CD1c-positive myeloid dendritic cell (primary cell): ENCODE measurements around the gene CGRRF1.
A peak's percentile ranks its signal among the peaks of the same experiment; 100 is the strongest.

Experiments used
- DNase-seq: peaks from one replicate; pipeline ENCODE4 v3.0.0-alpha.2; 2016; ENCODE audit errors: extremely low spot score

CGRRF1 gene

DNA sequence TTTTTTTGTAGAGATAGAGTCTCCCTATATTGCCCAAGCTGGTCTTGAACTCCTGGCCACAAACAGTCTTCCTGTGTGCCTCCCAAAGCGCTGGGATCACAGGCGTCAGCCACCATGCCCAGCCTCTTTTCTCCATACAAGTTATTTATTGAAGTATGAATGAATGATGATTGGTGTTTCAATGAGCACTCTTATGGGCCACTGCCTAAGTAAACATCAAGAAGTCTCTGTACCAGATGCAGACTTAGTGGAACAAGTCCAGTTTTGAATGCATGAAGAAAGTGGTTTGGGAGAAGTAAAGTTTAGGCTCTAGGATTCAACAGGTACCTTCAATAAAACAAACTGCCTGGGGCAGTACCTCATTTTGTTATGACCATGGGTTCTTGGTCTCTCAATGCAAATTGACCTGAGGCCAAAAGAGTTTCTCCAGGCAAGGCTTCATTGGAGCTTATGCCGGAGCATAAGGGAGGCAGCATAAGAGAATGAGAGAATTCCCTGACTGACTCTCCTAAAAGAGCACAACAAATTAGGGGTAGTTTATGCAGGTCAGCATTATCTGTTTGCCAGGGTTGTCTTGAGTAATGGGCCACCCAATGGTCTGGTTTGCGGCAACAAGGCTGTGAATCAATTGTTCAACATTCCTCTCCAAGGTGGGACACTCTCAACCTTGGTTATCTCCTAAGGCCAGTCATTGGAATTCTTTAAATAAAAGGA lies 19.8 kb upstream of the CGRRF1 start:
- no peak for DNase-seq

DNA sequence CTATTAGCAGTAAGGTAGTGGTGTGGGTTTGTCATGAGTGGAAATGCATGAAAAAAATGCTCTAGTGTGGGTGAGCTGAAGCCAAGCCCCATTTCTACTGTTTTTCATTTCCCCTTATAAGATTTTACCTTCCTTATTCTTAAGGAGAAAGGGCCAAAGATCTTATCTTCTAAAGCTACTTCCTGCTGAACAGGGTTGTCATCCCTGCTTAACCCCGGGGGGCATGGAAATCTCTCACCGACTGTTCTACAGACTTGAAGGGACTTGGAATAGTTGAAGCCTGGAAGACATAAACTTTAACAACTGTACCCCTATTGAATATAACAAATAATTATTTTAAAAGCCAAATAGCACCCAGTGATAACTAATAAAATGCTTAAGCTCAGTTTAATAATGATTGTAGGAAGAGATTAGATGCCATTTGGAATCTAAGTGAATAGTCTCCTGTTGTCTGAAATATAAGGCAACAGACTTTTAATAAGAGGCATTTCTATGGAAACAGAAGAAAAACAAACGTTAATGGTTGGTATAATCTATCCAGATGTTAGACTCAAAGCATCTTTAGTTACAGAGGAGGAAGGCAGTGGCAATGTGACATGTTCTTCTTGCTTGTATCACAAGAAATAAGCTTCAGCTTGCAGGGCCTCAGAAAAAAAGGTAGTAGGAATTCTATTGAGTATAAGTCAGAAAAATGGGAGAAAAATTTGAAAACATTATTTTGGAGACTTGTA lies 19.1 kb upstream of the CGRRF1 start:
- DNase-seq = peak; percentile 61

DNA sequence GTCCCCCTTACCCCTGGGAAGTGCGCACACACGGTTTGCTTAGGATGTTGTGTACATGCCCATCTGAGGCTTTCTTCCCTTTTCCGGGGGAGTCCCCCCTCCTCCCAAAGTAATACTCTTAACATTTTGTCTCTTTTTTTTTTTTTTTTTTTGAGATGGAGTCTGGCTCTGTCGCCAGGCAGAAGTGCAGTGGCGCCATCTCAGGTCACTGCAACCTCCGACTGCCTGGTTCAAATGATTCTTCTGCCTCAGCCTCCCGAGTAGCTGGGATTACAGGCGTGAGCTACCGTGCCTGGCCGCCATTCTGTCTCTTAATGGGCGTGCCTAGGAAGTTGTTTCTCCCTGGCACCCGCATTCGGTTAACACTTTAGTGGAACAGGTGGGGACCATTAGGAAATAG lies 16.4 kb upstream of the CGRRF1 start:
- DNase-seq = no peak

DNA sequence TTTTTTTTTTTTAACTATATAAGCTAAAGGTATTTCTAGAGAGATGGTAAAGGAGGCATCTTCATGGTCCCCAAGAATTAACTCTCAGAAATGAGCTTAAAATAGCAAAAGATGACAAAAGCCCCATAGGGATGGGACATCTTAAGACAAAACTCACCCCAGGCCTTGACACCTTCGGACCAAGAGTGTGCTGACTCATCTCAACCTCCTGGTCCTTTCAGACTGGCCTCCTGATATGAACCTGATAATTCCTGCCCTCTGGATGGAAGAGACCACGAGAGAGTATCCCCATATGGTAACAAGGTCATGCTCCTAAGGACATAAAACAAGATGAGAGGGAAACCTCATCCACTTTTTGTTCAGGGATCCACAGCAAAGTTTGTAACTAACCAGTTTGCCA lies 12.5 kb upstream of the CGRRF1 start:
- DNase-seq = no peak

DNA sequence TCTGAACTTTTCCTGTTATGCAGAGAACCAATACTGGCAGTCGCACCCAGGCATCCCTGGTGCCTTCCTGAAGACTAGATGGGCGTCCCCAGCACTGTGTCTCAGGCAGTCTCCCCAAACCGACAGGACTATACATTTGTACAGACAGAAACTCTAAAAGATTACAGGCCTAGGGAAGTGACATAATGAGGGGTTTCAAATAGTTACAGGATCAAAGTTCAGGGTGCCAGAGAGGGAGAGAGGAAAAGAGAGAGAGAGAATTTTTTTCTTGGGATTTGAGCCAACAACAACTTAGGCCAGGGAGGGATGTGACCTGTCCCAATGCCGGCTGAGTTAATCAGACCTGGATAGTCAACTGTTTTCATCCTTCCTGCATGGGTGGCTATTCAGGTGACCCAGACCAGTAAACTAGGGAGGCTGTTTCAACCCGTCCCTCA lies 11.6 kb upstream of the CGRRF1 start:
- DNase-seq = no peak

DNA sequence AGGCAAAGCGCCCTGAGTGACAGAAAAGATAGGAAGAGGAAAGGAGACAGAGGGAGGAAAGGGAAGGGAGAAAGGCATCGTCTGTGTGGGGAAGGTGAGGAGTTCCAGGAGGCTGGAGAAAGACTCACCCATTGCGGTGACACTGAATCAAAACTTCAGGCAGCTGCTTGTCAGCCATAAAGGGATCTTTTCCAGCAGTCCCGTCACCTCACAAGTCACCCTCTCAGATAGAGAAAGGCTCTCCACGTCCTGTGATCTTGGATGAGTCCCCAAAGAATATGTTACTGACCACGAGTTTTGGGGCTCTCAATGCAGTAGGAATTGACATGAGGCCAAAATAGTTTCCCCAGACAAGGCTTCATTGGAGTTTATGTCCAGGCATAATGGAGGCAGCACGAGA lies 11.1 kb upstream of the CGRRF1 start:
- no peak for DNase-seq

DNA sequence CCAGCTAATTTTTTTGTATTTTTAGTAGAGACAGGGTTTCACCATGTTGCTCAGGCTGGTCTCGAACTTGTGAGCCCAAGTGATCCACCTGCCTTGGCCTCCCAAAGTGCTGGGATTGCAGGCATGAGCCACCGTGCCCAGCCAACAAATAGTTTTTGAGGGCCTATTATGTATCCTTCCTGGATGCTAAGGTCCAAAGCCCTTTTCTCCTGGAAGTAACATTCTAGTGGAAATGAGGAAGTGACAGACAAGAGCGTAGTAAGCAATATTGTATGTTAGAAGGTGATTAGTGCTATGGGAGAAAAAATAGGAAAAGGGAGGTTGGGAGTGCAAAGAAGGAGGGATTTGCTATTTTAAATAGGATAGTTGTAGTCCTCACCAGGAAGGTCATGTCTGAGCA lies 9.0 kb upstream of the CGRRF1 start:
- DNase-seq = no peak

DNA sequence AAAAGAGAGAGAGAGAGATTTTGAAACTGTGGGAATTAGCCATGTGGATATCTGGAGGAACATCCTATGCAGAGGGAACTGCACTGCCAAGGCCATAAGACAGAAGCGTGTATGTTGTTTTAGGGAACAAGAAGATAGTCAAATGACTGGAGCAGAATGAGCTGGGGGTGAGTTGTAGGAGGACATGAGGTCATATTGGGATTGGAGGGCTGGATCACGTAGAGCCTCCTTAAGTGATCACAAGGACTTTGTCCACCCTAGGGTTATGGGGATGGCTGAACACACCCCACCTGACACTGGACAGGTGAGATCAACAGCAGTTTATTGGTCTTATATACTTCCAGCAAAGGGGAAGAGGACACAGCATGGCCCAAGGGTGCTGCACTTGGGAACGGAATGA lies 8.2 kb upstream of the CGRRF1 start:
- DNase-seq = peak; percentile 83

DNA sequence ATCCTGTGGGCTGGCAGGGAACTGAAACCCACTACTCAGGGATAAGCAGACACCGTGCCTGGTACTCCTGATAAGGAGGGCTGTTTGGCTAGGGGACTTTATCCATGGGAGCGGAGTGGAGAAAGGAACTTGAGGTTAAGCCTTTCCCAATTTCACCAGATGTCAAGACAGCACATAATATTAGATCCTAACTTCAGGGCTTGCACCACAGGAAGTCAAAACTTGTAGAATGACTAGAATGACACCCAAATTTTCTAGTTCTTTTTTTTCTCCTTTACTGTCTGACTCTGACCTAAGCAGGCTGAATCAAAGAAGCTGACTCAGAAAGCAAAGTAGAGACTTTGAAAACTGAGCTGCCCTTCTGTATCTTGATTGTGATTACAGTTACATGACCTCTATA lies 7.1 kb upstream of the CGRRF1 start:
- DNase-seq = peak; percentile 90

DNA sequence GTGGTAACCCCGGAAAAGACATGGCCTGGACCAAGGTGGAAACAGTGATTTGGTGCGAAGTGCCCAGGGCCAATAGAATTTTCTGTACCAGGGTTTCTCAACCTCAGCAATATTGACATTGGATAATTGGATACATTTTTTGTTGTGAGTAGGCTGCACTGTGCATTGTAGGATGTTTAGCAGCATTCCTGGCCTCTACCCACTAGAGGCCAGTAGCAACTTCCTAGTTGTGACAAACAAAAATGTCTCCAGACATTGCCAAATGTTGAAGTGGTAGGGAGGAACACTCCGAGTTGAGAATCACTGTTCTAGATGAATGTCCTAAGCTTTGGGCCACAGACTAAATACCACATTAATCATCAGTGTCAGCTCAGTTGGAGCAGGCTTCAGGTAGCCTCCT lies 6.2 kb upstream of the CGRRF1 start:
- peak; percentile 68 for DNase-seq

DNA sequence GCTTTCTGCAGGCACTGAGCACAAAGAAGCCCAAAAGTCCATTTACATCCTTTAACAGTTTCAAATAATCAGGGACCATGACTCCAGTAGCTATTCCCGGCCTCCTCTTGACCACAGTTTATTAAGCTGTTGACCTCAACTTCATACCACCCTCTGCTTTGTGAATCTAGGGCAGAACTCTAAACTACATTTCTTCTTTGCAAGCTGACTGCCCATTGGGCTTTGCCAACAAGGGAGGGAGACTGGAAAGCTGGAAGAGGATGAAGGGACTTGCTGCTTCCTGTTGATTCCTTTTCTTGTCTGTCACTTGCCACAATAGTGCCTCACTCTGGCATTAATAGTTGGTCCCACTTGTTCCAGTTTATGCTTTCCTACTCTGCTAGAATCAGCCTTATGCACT lies 2.7 kb downstream of the CGRRF1 start:
- DNase-seq = no peak

DNA sequence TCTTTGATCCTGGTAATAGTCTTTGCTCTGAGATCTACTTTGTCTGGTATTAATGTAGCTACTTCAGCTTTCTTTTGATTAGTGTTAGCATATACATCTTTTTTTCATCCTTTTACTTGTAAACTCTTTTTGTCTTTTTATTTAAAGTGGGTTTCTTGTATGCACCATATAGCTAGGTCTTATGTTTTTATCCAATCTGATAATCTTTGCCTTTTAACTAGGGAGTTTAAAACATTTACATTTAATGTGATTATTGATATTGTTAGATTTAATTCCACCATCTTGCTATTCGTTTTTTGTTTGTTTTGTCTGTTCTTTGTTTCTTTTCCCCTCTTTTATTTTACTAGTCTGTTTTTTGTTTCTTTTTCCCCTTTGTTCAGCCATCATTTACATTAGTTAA lies 6.0 kb downstream of the CGRRF1 start:
- no peak for DNase-seq

DNA sequence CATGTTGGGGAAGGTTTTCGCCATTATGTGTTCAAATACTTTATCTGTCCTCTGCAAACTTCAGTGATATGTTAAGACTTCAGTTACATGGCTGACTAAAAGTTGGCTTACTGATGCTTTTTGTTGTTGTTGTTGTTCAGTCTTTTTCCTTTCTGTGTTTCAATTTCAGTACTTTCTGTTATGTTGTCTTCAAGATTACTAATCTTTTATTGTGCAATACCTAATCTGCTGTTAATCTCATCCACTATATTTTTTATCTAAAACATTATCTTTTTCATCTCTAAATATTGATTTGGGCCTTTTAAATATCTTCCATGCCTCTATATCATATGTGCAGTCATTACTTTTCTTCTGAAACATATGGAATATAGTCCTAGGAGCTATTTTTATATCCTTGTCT lies 7.0 kb downstream of the CGRRF1 start:
- DNase-seq = no peak

DNA sequence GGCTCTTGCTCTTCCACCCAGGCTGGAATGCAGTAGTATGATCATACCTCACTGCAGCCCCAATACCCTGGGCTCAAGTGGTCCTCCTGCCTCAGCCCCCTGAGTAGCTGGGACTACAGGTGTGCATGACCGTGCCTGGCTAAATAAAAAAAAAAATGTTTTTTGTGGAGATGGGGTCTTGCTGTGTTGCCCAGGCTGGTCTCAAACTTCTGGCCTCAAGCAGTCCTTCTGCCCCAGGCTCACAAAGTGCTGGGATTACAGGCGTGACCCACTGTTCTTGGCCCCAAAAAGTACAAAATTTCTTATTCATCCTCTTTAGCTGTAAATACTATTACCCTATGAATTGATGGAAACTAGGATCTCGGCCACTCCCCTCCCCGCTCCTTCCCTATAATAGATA lies 14.7 kb downstream of the CGRRF1 start:
- DNase-seq = no peak

DNA sequence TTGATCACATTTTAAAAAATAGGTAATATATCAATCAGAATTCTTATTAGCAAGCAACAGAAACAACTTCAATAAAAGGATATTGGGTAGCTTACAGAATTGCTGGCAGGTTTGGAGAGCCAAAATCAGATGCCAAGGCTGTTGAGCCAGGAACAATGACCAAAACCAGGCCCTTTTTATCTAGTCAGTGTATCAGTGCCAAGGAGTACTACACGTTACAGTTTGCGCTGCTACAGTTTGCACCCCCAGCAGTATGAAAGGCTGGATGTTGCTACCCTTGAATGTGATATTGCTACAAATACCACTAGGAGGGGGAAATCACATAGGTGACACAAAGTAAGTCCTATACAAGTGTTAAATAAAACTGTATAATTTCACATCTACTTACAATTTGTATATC lies 19.3 kb downstream of the CGRRF1 start:
- DNase-seq = no peak

DNA sequence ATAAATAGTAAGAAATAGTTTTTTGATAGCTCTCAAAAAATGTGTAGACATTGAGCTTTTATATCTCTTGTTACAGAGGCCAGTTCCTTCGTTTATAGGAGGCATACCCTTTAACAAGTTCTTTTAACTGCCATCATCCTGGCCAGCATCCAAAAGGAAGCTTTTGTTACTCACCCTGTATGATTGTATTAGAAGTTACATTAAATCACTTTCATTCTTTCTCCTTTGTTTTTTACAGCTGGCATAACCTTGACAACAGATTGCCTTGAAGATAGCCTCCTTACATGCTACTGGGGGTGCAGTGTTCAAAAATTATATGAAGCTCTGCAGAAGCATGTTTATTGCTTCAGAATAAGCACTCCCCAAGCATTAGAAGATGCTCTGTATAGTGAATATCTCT lies 20.1 kb downstream of the CGRRF1 start:
- DNase-seq = no peak

DNA sequence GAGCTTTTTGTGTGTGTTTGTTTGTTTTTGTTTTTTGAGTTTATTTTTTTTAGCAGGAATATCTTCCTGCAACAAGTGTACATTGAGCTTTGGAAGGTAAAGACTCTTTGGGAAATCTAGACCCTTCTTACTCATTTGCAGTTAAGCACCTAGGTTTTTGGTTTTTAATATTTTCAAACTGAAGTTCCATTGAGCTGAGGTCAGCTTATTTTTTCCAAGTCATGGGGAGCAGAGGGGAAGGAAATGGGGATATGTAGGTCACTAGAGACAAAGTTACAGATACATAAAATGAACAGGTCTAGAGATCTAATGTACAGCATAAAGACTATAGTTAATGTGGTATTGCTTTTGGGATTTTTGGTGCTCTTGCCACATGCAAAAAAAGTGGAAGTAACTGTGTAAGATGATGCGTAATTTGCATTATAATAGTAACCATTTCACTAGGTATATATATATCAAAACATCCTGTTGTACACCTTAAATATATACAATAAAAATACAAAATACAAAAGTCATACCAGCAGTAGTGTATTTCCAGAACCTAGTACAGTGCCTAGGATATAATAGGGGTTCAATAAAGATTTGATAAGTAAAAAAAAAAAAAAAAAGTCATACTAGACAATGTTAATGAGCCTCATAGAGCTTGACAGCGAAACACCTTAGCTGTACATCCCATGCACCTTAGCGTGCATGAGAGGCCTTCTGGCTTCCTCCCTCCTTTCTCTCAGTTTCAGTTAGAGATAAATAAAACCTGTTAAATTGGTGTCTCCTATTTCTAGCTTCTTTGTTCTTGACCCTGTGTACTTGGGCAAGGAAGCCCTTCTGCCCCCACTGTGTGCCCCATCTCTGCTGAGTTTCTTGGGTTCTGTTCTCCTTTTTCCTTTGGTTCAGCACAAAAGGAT lies 22.7 kb downstream of the CGRRF1 start:
- DNase-seq = no peak

DNA sequence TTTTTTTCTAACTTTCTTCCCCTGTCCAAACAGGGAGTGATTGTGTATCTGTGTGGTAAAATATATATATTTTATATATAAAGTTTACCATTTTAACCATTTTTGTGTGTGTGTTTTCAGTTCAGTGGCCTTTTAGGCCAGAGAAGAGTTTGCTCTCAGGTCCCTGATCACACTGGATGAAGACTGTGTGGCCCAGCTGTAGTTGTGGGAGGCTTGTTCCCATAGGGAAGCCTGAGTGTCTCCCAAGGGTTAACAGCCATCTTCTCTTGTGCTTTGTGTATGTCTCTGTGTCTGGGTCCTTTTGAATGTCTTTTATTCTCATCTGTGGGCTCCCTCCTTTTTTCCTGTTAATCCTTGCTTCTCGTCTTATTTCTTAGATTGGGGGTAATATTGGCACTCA lies 23.4 kb downstream of the CGRRF1 start:
- DNase-seq = no peak

DNA sequence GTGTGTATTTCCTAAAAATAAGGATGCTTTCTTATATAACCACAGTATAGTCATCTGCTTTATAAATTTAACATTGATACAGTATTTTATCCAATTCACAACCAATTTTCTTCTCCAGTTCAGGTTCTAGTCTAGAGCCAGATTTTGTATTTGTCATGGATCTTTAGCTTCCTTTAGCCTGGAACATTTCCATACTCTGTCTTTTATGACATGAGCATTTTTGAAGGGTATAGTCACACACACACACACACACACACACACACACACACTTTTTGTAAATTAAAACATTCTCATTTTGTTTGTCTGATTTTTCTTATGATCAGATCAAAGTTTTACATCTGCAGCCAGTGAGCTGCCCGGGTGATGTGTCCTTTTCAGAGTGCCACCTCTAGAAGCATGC lies 25.4 kb downstream of the CGRRF1 start:
- no peak for DNase-seq

DNA sequence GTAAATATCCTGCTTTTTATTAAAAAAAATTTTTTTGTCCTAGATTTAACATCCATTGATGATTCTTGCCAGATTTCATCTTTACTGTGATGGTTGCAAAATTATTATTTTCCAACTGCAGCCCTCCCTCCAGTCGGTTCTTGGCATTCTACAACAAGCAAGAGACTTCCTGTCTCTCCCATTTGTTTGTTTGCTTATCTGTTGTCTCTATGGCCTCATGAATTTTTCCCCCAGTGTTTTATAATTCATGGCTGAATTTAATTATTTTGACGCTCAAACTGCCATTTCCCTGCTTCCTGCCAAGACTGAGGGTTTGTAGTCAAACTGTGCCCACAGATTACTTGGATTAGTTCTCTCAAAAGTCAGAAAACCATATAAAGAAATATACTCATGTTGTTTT lies 25.9 kb downstream of the CGRRF1 start:
- DNase-seq = no peak

DNA sequence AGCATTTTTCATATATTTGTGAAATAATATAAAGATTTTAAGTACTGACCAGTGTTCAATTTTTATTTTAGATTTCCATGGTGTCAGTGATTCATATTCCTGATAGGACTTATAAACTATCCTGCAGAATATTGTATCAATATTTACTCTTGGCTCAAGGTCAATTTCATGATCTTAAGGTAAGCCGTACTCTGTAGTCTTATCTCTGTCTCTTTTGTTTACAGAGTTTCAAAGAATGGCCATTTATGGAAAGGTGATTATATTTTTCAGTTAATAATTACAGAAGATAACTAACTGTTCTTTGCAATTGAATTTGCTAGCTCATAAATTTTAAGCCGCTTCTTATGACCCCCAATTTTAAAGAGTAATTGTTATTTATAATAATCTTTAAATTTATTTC lies 27.9 kb downstream of the CGRRF1 start:
- no peak for DNase-seq

DNA sequence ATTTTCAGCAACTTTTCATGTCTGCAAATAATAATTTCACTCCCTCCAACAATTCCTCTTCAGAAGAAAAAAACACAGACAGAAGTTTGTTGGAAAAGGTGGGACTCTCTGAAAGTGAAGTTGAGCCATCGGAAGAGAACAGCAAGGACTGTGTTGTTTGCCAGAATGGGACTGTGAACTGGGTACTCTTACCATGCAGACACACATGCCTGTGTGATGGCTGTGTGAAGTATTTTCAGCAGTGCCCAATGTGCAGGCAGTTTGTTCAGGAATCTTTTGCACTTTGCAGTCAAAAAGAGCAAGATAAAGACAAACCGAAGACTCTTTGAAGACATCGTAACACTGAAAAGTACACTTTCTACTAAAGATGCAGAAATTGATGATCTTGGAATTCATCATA lies 28.3 kb downstream of the CGRRF1 start:
- DNase-seq = no peak

DNA sequence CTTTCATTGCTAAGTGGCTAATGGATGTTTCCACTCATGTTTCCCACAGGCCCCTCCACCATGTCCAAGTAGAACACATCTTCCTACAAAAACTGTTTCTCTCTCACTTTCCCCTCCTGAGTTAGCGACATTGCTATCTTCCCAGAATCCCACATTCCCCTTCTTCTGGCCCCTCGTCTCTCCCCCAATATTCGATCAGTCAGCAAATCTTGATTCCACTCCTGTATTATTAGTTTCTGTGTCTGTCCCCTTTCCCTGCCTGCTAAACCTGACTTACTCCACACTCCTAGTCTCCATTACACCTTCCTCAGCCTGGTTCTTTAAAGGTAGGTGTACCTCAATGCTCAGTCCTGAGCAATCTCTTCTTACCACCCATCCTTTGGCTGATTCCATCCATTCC lies 37.9 kb downstream of the CGRRF1 start:
- no peak for DNase-seq
